Epithelial cell of esophagus (primary cell): ENCODE data around the gene CDH22.
A peak's percentile ranks its signal among the peaks of the same experiment; 100 is the strongest.

ENCODE experiments used
- DNase-seq: peaks from one replicate; pipeline ENCODE4 v3.0.0; 2010; ENCODE audit warnings: low read depth
- H3K4me3 ChIP-seq: 2 replicates; pipeline ENCODE4 v1.5.1; 2011; ENCODE audit warnings: mild to moderate bottlenecking, low read length, control low read depth
- CTCF ChIP-seq: IDR thresholded peaks from 2 replicates; pipeline ENCODE4 v1.5.1; 2011; ENCODE audit warnings: low read depth, mild to moderate bottlenecking, low read length, control low read depth, inconsistent platforms; ENCODE audit not compliant: insufficient read depth; ENCODE audit errors: missing control alignments

The CDH22 gene

GRCh38 chr20:46276531-46276930 lies 31.8 kb downstream of the CDH22 start:
- DNase-seq = peak; percentile 45
- H3K4me3 ChIP-seq = no peak overlapping the region
- no peak for TF ChIP-seq CTCF

DNA sequence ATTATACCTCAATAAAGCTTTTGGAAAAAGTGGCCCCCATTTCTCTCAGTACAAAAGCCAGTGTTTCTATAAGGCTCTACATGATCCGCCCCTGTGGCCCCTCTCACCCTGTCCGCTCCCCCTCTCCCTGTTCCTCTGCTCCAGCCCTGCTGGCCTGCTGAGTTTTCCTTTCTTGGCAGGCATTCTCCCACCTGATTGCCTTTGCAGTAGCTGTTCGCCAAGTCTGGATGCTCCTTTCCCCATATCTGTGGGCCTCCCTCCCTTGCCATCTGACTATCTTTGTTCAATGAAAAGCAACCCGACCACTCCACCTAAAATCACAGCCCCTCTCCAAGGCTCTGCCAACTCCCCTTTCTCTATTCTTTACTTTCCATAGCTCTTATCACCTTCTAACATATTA lies 33.2 kb downstream of the CDH22 start:
- no peak for TF ChIP-seq CTCF
- H3K4me3 ChIP-seq = no peak overlapping the region
- no peak for DNase-seq

DNA sequence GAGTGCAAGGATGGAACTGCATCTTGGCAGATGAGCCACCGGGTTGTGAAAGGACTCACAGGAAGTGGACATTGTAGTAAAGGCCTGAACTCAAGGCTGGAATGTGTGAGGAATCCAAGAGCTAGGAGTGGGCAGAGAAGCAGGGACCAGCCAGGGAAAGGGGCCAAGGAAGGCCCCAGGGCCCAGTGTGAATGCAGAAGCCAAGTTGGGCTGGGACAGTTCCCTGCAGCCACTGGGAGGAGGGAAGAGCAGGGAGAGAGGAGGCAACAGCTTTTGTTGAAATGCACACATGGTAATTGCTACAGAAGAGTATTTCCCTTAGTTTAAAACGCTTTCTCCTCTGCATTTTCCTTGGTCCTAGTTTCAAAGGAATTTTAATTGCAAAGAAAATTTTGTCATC lies 34.6 kb downstream of the CDH22 start:
- DNase-seq = no peak
- TF ChIP-seq CTCF = no peak
- H3K4me3 ChIP-seq = no peak overlapping the region

DNA sequence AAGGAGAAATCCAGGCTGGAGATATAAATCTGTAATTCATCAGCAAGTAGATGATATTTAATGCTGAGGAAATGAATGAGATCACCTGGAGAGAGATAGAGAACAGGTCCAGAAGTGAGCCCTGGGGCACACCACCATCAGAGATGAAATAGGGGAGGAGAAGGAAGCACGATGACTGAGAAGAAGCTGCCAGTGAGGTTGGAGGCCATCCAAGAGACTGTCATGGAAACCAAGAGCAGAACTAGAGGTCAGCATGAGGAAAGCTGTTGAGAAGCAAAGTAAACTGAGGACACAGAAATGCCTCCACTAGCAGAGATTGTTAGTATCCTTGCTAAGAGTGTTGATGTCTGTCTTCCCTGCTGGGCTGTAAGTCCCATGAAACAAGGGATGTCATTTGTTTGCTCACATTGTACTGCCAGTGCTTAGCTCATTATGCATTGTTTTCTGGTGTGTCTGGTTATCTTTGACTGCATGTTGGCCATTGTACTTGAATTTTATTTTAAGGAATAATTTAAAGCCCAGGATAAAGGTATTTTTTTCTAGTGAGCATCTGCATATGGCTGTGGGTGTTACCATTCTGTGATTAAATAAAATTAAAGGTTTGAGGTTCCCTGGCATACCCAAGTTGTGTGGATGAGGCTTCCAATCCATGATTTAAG lies 35.8 kb downstream of the CDH22 start:
- DNase-seq = no peak
- no peak overlapping the region for H3K4me3 ChIP-seq
- no peak for TF ChIP-seq CTCF

DNA sequence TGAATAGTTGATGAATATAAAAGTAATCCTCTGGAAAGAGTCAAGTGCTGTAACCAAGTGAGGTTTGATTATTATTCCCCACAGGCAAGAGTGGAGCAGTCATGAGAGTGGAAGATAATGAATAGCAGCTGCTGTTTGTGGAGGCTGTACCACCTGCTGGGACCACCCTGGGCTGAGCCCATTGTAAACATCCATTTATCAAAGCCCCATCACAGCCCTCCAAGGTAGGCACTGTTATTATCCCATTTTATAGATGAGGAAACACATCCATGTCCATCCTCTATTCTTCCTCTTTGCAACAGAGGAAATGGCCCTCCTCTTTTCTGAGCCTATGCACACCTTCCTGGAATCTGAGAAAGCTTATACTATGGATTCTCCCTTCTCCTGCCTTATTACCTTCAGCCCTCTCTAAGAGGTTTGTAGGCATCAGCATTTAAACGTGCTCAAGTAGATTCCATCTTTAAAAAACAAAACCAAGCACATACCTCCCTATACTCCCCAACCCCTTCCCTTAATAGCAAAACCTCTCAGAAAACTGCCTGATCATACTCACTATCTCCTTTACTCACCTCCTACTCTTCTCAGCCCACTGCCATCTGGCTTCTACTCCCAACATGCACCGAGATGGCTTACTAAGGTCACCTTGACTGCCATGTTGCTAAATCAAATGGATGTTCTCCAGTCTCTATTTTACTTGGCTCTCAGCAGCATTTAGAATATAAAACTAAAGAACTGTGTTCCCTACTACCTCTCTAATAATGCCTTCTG lies 37.1 kb downstream of the CDH22 start:
- no peak for DNase-seq
- no peak for TF ChIP-seq CTCF
- H3K4me3 ChIP-seq = no peak overlapping the region

GRCh38 chr20:46269372-46269771 lies 38.9 kb downstream of the CDH22 start:
- DNase-seq = no peak
- TF ChIP-seq CTCF = no peak
- no peak overlapping the region for H3K4me3 ChIP-seq

- TF ChIP-seq CTCF = no peak
- DNase-seq = no peak
- no peak overlapping the region for H3K4me3 ChIP-seq
These were observed 39.6 kb downstream of the CDH22 start for GRCh38 chr20:46268662-46269061.
